ENCODE results near the gene GATA1. TPM values are rescaled to one million over a fixed set of nuclear protein-coding genes. Genes with fewer than 3 reads are reported as not detected.
A peak's percentile ranks its signal among the peaks of the same experiment; 100 is the strongest.

The GATA1 gene
- total RNA-seq, 4 donors from 2014 or later: 0.35 TPM; not detected in 3

DNA sequence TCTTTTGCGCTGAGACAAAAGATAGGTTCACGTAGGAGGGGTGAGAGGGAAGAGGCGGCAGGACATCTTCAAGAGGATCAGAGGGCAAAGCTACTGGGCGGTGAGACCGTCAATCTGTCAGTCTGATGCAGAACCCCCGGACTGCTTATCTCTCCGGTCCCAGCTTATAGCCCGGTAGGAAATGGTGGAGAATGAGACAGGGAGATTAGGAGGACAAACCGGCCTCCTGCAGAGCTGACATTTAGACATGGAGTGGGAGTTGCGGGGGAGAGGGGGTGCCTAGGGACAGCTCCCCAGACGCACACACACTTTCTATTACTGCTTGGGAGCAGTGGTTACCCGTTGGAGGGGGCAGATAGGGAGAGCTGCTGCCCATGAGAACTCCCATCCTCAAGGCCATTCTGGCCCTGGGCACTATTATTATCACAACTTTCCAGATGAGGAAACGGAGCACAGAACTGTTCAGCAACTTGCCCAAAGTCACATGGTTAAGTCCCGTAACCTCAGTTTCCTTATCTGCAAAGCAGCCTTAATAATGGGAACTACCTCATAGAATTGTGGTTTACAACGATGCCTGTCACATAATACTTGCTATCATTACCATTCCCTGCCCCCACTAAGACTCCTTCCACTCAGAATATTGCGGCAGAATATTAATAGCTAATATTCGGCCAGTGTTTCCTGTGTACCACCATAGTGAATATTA lies 14.3 kb downstream of the GATA1 start:
- Histone ChIP-seq H3K9me3 (no peaks in the 10 kb centered on the region), H3K27ac (peak overlapping the region; percentile 93 to 95), H3K4me3 (peak overlapping the region; percentile 61 to 76), H3K36me3 (no peaks in the 10 kb centered on the region), H3K4me1 (no peaks in the 10 kb centered on the region), H3K27me3 (no peaks in the 10 kb centered on the region)
- intact Hi-C loops (cut with DNase I; ENCODE audit: low total_unique reads): no loop called here
- no peak for DNase-seq
- TF ChIP-seq CTCF (IDR thresholded peaks at IDR 0.05) (no peak), POLR2A (IDR thresholded peaks at IDR 0.05) (no peak)

GRCh38 chrX:48801280-48802088 lies 15.1 kb downstream of the GATA1 start, which contains the start of gene HDAC6:
Gene HDAC6 (plus strand): TSS chrX:48802067. CDS start chrX:48802693, 626 bp downstream.
- Histone ChIP-seq H3K4me3 (peak within 1 kb of the TSS; percentile 61 to 76), H3K4me1 (no peaks in the 10 kb centered on the region), H3K36me3 (no peaks in the 10 kb centered on the region), H3K27me3 (no peaks in the 10 kb centered on the region), H3K9me3 (no peaks in the 10 kb centered on the region), H3K27ac (peak within 1 kb of the TSS; percentile 95)
- peak; percentile 96 to 97 for DNase-seq
- intact Hi-C loops (cut with DNase I; ENCODE audit: low total_unique reads): no loop called here
- TF ChIP-seq CTCF (IDR thresholded peaks at IDR 0.05): peak in 1 of 4 experiments; percentile 6
- peak in 1 of 2 donors; percentile 60 for TF ChIP-seq POLR2A (IDR thresholded peaks at IDR 0.05)

DNA sequence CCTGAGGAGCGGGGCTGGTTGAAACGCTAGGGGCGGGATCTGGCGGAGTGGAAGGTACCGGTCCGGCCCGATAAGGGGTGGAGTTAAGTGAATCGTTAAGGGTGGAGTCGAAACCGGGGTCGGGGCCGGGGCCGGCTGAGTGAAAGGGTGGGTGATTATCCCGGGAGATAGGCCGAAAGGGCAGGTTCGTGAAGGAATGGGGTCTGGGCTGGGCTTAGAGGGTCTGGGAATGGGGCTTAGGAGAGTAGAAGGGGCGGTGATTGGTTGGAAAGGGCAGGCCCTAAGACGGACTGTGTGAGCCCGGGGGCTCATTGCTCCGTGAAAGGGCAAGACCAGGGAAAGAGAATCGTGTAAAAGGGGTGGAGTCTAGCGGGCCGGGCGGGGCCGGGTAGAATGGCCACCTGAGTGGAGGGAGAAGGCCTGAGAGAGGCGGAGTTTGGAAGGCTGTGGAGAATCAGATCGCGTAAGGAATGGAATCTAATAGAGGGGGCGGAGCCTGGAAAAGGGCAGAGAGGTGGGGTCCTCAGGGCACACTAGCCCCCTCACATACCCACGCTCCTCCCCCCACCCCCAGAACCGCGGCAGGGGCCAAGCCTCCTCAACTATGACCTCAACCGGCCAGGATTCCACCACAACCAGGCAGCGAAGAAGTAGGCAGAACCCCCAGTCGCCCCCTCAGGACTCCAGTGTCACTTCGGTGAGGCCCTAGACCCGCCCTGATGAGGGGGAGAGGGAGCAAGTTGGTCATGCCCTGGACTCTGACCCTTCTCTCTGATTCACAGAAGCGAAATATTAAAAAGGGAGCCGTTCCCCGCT lies 15.9 kb downstream of the GATA1 start:
- Histone ChIP-seq H3K27me3 (no peaks in the 10 kb centered on the region), H3K27ac (peak overlapping the region; percentile 78 to 95), H3K9me3 (no peaks in the 10 kb centered on the region), H3K4me3 (peak overlapping the region; percentile 39 to 47), H3K36me3 (no peaks in the 10 kb centered on the region), H3K4me1 (no peaks in the 10 kb centered on the region)
- peak; percentile 87 to 88 for DNase-seq
- intact Hi-C loops (cut with DNase I; ENCODE audit: low total_unique reads): no loop called here
- TF ChIP-seq POLR2A (IDR thresholded peaks at IDR 0.05) (peak in 1 of 2 donors; percentile 57), CTCF (IDR thresholded peaks at IDR 0.05) (peak in 1 of 4 experiments; percentile 5)

DNA sequence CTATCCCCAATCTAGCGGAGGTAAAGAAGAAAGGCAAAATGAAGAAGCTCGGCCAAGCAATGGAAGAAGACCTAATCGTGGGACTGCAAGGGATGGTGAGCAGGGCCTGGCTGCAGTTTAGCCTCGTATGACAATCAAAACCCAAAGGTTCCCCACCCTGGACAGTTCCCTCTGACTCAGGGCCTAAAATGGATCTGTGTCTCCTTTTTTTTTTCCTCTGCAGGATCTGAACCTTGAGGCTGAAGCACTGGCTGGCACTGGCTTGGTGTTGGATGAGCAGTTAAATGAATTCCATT lies 16.5 kb downstream of the GATA1 start:
- peak overlapping the region; percentile 39 to 47 for H3K4me3 ChIP-seq
- H3K27ac ChIP-seq: peak overlapping the region; percentile 78 to 95
- DNase-seq: no peak
- intact Hi-C loops (cut with DNase I; ENCODE audit: low total_unique reads): no loop called here
- H3K36me3 ChIP-seq: no peaks in the 10 kb centered on the region
- no peaks in the 10 kb centered on the region for H3K4me1 ChIP-seq
- no peaks in the 10 kb centered on the region for H3K9me3 ChIP-seq
- TF ChIP-seq POLR2A (IDR thresholded peaks at IDR 0.05) (no peak), CTCF (IDR thresholded peaks at IDR 0.05) (no peak)
- no peaks in the 10 kb centered on the region for H3K27me3 ChIP-seq

Measured in uterus (tissue), 4 donors.